ENCODE results near the gene LRCOL1. TPM values are rescaled to one million over a fixed set of nuclear protein-coding genes. Genes with fewer than 3 reads are reported as not detected.
A peak's percentile ranks its signal among the peaks of the same experiment; 100 is the strongest.

LRCOL1 gene
- total RNA-seq, 2 donors from 2014 or later = not detected

DNA sequence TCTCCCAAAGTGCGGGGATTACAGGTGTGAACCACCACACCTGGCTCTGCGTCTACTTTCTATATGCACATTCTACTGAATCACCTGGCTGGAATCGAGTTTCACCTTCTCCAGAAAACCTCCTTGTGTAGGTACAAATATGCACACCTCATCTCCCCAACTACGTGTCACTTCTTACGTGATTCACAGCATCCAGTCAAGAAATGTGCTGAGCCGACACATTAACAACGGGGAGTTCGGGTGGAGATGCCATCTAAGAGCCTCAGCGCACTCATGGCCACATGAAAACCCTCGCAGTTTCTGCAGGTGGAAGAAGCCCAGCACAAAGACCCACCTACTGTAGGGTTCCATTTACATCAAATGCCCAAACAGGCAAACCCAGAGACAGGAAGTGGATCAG lies 37.5 kb upstream of the LRCOL1 start:
- Histone ChIP-seq H3K4me1 (ENCODE audit: control insufficient read depth, insufficient read depth, low read length) (no peaks in the 10 kb centered on the region), H3K4me3 (ENCODE audit: low read length) (no peak overlapping the region), H3K27me3 (ENCODE audit: control insufficient read depth, insufficient read depth, low read length, poor library complexity, severe bottlenecking) (no peaks in the 10 kb centered on the region), H3K9ac (ENCODE audit: extremely low read depth, low read length, poor library complexity, severe bottlenecking) (no peak overlapping the region), H3K9me3 (ENCODE audit: control insufficient read depth, low read length) (no peaks in the 10 kb centered on the region), H3K36me3 (ENCODE audit: control insufficient read depth, insufficient read depth, low read length) (peaks cover 82% of the 10 kb centered on the region), H3K27ac (ENCODE audit: low read depth, low read length) (no peak overlapping the region)
- Mint-ChIP-seq H3K9me3 (no peaks in the 10 kb centered on the region), H3K27me3 (ENCODE audit: insufficient read depth) (no peaks in the 10 kb centered on the region), H3K36me3 (ENCODE audit: low read depth) (peaks cover 72% of the 10 kb centered on the region), H3K27ac (no peak overlapping the region), H3K4me1 (no peaks in the 10 kb centered on the region), H3K4me3 (no peak overlapping the region)
- 96 to 97% methylated on average over 9 to 10 of the region's 10 CpGs for WGBS, 2 experiments (ENCODE audit: insufficient coverage in 1 of 2, insufficient read length in 1 of 2)
- TF ChIP-seq, protein P1, sequence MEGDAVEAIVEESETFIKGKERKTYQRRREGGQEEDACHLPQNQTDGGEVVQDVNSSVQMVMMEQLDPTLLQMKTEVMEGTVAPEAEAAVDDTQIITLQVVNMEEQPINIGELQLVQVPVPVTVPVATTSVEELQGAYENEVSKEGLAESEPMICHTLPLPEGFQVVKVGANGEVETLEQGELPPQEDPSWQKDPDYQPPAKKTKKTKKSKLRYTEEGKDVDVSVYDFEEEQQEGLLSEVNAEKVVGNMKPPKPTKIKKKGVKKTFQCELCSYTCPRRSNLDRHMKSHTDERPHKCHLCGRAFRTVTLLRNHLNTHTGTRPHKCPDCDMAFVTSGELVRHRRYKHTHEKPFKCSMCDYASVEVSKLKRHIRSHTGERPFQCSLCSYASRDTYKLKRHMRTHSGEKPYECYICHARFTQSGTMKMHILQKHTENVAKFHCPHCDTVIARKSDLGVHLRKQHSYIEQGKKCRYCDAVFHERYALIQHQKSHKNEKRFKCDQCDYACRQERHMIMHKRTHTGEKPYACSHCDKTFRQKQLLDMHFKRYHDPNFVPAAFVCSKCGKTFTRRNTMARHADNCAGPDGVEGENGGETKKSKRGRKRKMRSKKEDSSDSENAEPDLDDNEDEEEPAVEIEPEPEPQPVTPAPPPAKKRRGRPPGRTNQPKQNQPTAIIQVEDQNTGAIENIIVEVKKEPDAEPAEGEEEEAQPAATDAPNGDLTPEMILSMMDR (conservative IDR thresholded peaks at IDR 0.05) = no peak
- DNase-seq = no peak

DNA sequence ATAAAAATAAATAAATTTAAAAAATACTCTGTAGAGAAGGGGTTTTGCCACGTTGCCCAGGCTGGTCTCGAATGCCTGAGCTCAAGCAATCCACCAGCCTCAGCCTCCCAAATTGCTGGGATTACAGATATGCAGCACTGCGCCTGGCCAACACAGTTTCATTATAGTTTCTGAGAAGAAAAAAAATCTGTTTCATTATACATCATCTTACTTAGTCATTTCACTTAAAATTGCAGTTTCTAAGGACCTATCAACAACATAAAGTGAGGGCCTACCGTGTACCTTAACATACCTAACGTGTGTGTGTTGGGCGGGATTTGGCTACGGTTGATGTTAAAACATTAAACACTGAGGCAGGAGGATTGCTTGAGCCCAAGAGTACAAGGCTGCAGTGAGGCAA lies 36.5 kb upstream of the LRCOL1 start:
- Histone ChIP-seq H3K4me3 (ENCODE audit: low read length) (no peak overlapping the region), H3K27ac (ENCODE audit: low read depth, low read length) (no peak overlapping the region), H3K4me1 (ENCODE audit: control insufficient read depth, insufficient read depth, low read length) (no peaks in the 10 kb centered on the region), H3K27me3 (ENCODE audit: control insufficient read depth, insufficient read depth, low read length, poor library complexity, severe bottlenecking) (no peaks in the 10 kb centered on the region), H3K9ac (ENCODE audit: extremely low read depth, low read length, poor library complexity, severe bottlenecking) (no peak overlapping the region), H3K36me3 (ENCODE audit: control insufficient read depth, insufficient read depth, low read length) (peaks cover 82% of the 10 kb centered on the region), H3K9me3 (ENCODE audit: control insufficient read depth, low read length) (no peaks in the 10 kb centered on the region)
- peaks cover 68% of the 10 kb centered on the region for H3K36me3 Mint-ChIP-seq (ENCODE audit: low read depth)
- H3K27me3 Mint-ChIP-seq (ENCODE audit: insufficient read depth) = no peaks in the 10 kb centered on the region
- TF ChIP-seq, protein P1 (conservative IDR thresholded peaks at IDR 0.05) = no peak
- WGBS, 2 experiments (ENCODE audit: insufficient coverage in 1 of 2, insufficient read length in 1 of 2) = 97% methylated on average over 6 to 7 of the region's 7 CpGs
- no peak for DNase-seq
- no peak overlapping the region for H3K27ac Mint-ChIP-seq
- no peaks in the 10 kb centered on the region for H3K4me1 Mint-ChIP-seq
- H3K9me3 Mint-ChIP-seq = no peaks in the 10 kb centered on the region
- H3K4me3 Mint-ChIP-seq = no peak overlapping the region

DNA sequence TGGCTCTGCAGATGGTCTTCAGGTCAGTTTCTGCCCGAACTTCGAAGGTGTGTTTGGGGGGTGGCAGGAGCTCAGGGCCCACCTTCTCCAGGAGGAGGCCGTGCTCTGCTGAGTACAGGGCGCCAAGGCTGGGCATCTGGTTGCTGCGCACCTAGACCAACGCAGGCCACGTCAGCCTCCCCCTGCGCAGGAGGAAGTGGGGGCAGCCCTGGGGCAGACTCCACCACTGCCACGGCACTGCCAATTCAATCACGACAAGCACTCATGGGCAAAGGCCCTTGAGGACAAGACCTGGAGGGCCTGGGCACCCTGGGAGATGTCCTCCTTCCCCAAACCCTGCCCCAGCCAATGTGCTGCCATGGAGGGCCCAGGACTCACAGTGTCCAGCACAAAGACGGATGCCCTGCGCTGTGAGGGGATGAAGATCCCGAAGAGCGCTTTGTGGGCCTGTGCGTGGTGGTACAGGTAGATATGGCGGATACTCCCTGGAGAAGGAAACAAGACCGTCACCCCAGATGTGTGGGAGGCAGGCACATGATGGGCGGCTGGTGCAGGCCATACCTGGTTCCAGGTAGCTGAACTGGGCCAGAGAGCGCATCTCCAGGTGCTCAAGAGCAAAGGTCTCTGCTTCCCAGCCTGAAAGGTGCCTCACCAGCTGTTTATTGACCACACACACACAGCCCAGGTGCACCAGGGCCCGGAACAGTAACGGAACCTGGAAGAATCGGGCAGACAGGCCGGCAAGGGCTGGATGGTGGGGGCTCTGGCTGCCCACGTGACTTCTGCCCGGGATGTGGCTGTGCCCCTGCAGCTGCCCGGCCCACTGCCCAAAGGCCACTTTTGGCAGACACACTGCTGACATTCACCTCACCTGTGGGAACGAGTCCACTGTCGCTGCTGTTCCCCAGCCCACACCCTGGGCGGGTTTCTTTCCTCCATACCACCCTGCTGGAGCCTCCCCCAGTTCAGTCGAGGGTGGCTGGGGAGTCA lies 32.8 kb upstream of the LRCOL1 start:
- Mint-ChIP-seq H3K27ac (no peak overlapping the region), H3K36me3 (ENCODE audit: low read depth) (peaks cover 52% of the 10 kb centered on the region)

More for the DNA sequence above, 32.8 kb upstream of the LRCOL1 start:
- WGBS, 2 experiments (ENCODE audit: insufficient coverage in 1 of 2, insufficient read length in 1 of 2) = 95 to 96% methylated on average over 26 to 30 of the region's 30 CpGs
- no peaks in the 10 kb centered on the region for H3K27me3 Mint-ChIP-seq (ENCODE audit: insufficient read depth)
- Histone ChIP-seq H3K9ac (ENCODE audit: extremely low read depth, low read length, poor library complexity, severe bottlenecking) (no peak overlapping the region), H3K27me3 (ENCODE audit: control insufficient read depth, insufficient read depth, low read length, poor library complexity, severe bottlenecking) (no peaks in the 10 kb centered on the region), H3K4me3 (ENCODE audit: low read length) (no peak overlapping the region), H3K4me1 (ENCODE audit: control insufficient read depth, insufficient read depth, low read length) (no peaks in the 10 kb centered on the region), H3K9me3 (ENCODE audit: control insufficient read depth, low read length) (no peaks in the 10 kb centered on the region), H3K36me3 (ENCODE audit: control insufficient read depth, insufficient read depth, low read length) (peaks cover 76% of the 10 kb centered on the region), H3K27ac (ENCODE audit: low read depth, low read length) (no peak overlapping the region)
- TF ChIP-seq, protein P1 (conservative IDR thresholded peaks at IDR 0.05) = no peak
- peak; percentile 45 for DNase-seq
- H3K4me1 Mint-ChIP-seq = no peaks in the 10 kb centered on the region
- no peaks in the 10 kb centered on the region for H3K9me3 Mint-ChIP-seq
- H3K4me3 Mint-ChIP-seq = no peak overlapping the region

All from endodermal cell (in vitro differentiated cells).